ENCODE measurements around the gene CHRNB4.

DNA sequence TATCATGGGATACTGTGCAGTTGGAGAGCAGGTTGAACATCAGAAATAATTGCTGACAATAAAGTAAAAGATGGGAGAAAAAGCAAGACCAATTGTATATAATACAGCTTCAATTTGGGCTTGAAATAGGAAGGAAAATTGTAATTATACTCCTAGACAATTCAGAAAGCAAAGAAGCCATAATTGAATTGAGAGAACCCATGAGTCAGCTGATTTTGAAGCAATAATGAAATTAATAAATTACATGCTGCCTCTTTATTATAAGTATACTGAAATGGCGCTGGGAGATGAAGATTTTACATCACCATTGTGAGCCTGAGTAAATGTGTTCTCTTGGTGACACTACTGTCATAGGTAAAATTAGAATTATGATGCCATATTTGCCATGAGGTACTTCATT lies 43.4 kb downstream of the CHRNB4 start:
- TF ChIP-seq, protein P1, sequence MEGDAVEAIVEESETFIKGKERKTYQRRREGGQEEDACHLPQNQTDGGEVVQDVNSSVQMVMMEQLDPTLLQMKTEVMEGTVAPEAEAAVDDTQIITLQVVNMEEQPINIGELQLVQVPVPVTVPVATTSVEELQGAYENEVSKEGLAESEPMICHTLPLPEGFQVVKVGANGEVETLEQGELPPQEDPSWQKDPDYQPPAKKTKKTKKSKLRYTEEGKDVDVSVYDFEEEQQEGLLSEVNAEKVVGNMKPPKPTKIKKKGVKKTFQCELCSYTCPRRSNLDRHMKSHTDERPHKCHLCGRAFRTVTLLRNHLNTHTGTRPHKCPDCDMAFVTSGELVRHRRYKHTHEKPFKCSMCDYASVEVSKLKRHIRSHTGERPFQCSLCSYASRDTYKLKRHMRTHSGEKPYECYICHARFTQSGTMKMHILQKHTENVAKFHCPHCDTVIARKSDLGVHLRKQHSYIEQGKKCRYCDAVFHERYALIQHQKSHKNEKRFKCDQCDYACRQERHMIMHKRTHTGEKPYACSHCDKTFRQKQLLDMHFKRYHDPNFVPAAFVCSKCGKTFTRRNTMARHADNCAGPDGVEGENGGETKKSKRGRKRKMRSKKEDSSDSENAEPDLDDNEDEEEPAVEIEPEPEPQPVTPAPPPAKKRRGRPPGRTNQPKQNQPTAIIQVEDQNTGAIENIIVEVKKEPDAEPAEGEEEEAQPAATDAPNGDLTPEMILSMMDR (IDR thresholded peaks at IDR 0.05; ENCODE audit: low read depth, low read length), result no peak
- no peak for TF ChIP-seq POLR2A (IDR thresholded peaks at IDR 0.05; ENCODE audit: extremely low read depth, insufficient read length)
- TF ChIP-seq, protein P2, sequence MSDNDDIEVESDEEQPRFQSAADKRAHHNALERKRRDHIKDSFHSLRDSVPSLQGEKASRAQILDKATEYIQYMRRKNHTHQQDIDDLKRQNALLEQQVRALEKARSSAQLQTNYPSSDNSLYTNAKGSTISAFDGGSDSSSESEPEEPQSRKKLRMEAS (IDR thresholded peaks at IDR 0.05; ENCODE audit: low read depth, low read length), result no peak
- TF ChIP-seq MYC (IDR thresholded peaks at IDR 0.05; ENCODE audit: low read depth, low read length), result no peak
